ENCODE data around the gene AWAT2. TPM values are rescaled to one million over a fixed set of nuclear protein-coding genes. Genes with fewer than 3 reads are reported as not detected.

AWAT2 gene
- total and polyA plus RNA-seq, 10 of the 15 experiments (the other 5 are each of a cell fraction or from before 2014, with no cell fraction given), result not detected

- no peak for TF ChIP-seq HDAC6 (IDR thresholded peaks at IDR 0.05; ENCODE audit: unreplicated experiment)
- TF ChIP-seq EGR1 (IDR thresholded peaks at IDR 0.05; ENCODE audit: borderline replicate concordance in 1 of 2, low read depth in 2 of 2, low read length in 2 of 2), result no peak
- TF ChIP-seq ATF3 (IDR thresholded peaks at IDR 0.05; ENCODE audit: borderline replicate concordance, extremely low read depth, low read depth, low read length), result no peak
- TF ChIP-seq MYB (IDR thresholded peaks at IDR 0.05; ENCODE audit: borderline replicate concordance, low read depth, low read length), result no peak
- no peak for TF ChIP-seq RFX5 (IDR thresholded peaks at IDR 0.05; ENCODE audit: low read depth, low read length)
- no peak for TF ChIP-seq SMAD5 (IDR thresholded peaks at IDR 0.05; ENCODE audit: low read depth)
- TF ChIP-seq BRCA1 (IDR thresholded peaks at IDR 0.05; ENCODE audit: low read depth, low read length), result no peak
- no peak for TF ChIP-seq RUNX3 (IDR thresholded peaks at IDR 0.05; ENCODE audit: low read length)
These were observed 19.4 kb downstream of the AWAT2 start (continued) for GRCh38 chrX:70030301-70030767.

GRCh38 chrX:70029863-70030262 is 19.9 kb downstream of the AWAT2 start:
- no peak overlapping the region for H3K27ac ChIP-seq (ENCODE audit: control insufficient read depth, insufficient read depth)
- H3K4me2 ChIP-seq (ENCODE audit: control insufficient read depth, insufficient read depth), result no peak overlapping the region
- intact Hi-C loops (cut with micrococcal nuclease; ENCODE audit: unreplicated experiment), result loop anchor here (1.0 to 5.0 kb wide), 4 partner anchors 232 to 537 kb away; partner anchors contain the start of gene P2RY4
- no TSS peak for BruUV-seq (replicated peaks)
- ChIA-PET POLR2A (no interaction called here), CTCF (interaction anchor here (0.5 to 7.0 kb wide), 24 partner anchors 9 to 1297 kb away, joined by 3 to 66 read pairs (median 4); partner anchors contain the start of gene IGBP1), RAD21 (ENCODE audit: unreplicated experiment) (interaction anchor here (0.7 to 2.1 kb wide), 6 partner anchors 68 to 605 kb away, joined by 3 to 10 read pairs (median 3); no protein-coding TSS in a partner anchor), SMC1A (ENCODE audit: uncharacterized antibody, unreplicated experiment) (interaction anchor here (0.9 to 2.1 kb wide), 8 partner anchors 27 to 1296 kb away, joined by 3 to 8 read pairs (median 4); no protein-coding TSS in a partner anchor)
- FAIRE-seq (no peak), DNase-seq (ENCODE audit: low read depth, low spot score) (no peak), ATAC-seq (no peak)
- no peak overlapping the region for H3K4me3 ChIP-seq
- H4K20me1 ChIP-seq (ENCODE audit: control insufficient read depth, insufficient read depth), result no peaks in the 10 kb centered on the region
- H3K36me3 ChIP-seq (ENCODE audit: control insufficient read depth in 2 of 2, insufficient read depth in 2 of 2, low read length in 1 of 2), result no peaks in the 10 kb centered on the region
- 27% methylated on average over 4 of the region's 4 CpGs for WGBS (ENCODE audit: insufficient coverage, insufficient replicate concordance, low lambda C conversion rate, missing lambda C conversion rate)
- no peaks in the 10 kb centered on the region for H3K9me3 ChIP-seq (replicated peaks; ENCODE audit: control insufficient read depth, insufficient read depth, low read length)
- in situ Hi-C loops (cut with MboI), result loop anchor here (10.0 to 25.0 kb wide), 3 partner anchors 107 to 495 kb away; partner anchors contain the start of genes DLG3 and IGBP1
- no peak overlapping the region for H2AFZ ChIP-seq (ENCODE audit: control insufficient read depth, low read depth, low read length)
- H3K9ac ChIP-seq (ENCODE audit: control insufficient read depth, insufficient read depth, low read length), result no peak overlapping the region
- no peaks in the 10 kb centered on the region for H3K27me3 ChIP-seq (replicated peaks in 1 of 2; ENCODE audit: control insufficient read depth in 2 of 2, insufficient read depth in 2 of 2, low read length in 1 of 2)
- no peaks in the 10 kb centered on the region for H3K79me2 ChIP-seq (ENCODE audit: control insufficient read depth, insufficient read depth, low read length)
- TF ChIP-seq SMARCA5 (IDR thresholded peaks at IDR 0.05) (no peak), MEF2A (IDR thresholded peaks at IDR 0.05; ENCODE audit: insufficient read depth, low read depth, low read length) (no peak), ZNF384 (IDR thresholded peaks at IDR 0.05; ENCODE audit: borderline replicate concordance, low read depth, low read length) (no peak), ZBED1 (IDR thresholded peaks at IDR 0.05; ENCODE audit: borderline replicate concordance) (no peak), RCOR1 (conservative IDR thresholded peaks at IDR 0.05; ENCODE audit: low read depth, low read length) (no peak), HCFC1 (IDR thresholded peaks at IDR 0.05; ENCODE audit: low read length) (no peak), GATAD2B (conservative IDR thresholded peaks at IDR 0.05; ENCODE audit: low read depth) (no peak), TCF7 (IDR thresholded peaks at IDR 0.05; ENCODE audit: borderline replicate concordance) (no peak), FOXM1 (IDR thresholded peaks at IDR 0.05; ENCODE audit: low read depth, low read length) (no peak), E2F4 (IDR thresholded peaks at IDR 0.05; ENCODE audit: low read depth, low read length) (no peak), CHD1 (IDR thresholded peaks at IDR 0.05; ENCODE audit: low read depth, low read length) (no peak), JUND (IDR thresholded peaks at IDR 0.05; ENCODE audit: low read depth, low read length) (no peak), CBFB (IDR thresholded peaks at IDR 0.05; ENCODE audit: low read depth) (no peak), SKIL (IDR thresholded peaks at IDR 0.05; ENCODE audit: low read depth, poor library complexity, severe bottlenecking) (no peak), KLF5 (IDR thresholded peaks at IDR 0.05; ENCODE audit: partially characterized antibody) (no peak)
- no peaks in the 10 kb centered on the region for H3K4me1 ChIP-seq (ENCODE audit: control insufficient read depth, insufficient read depth, low read length)
